HepG2 (cell line): Measurements from ENCODE around the gene SRBD1. TPM values are rescaled to one million over a fixed set of nuclear protein-coding genes. Genes with fewer than 3 reads are reported as not detected.

ENCODE experiments used
- ATAC-seq: fragments of 200-7000 bp; cut with Tn5 transposase; 3 replicates; pipeline ENCODE4 v1.9.1; 2020; ENCODE audit warnings: mild to moderate bottlenecking, moderate library complexity
- BruUV-seq: library from RNA; stranded (reverse); fragments of 400-500 nt; replicated peaks from 2 replicates; lab custom pipeline; 2021; lab: Mats Ljungman, UMichigan
- CTCF ChIA-PET: fragments of 300-600 bp; formaldehyde crosslinking; extraction: SDS; loops from one replicate; lab custom pipeline; 2021; ENCODE audit warnings: low total read pairs, inconsistent platforms, low intra/inter-chr PET ratio; lab: Yijun Ruan, JAX
- POLR2A ChIA-PET: fragments of 350-600 bp; sonication (Branson Sonifier 250); formaldehyde crosslinking; loops from one replicate; lab custom pipeline; 2020; ENCODE audit warnings: antibody characterized with exemption, inconsistent platforms; lab: Yijun Ruan, JAX
- DNase-seq: peaks from one replicate; pipeline ENCODE4 v3.0.0-alpha.2; 2015; ENCODE audit warnings: low spot score
- FAIRE-seq: peaks from 3 replicates; lab custom pipeline; 2011; peaks lifted over from hg19 to GRCh38; lab: Jason Lieb, UNC
- H2AFZ ChIP-seq: one replicate; pipeline ENCODE4 v1.6.1; 2011; ENCODE audit warnings: low read length, inconsistent platforms
- H3K27ac ChIP-seq: fragments of 300-600 bp; 3 replicates; pipeline ENCODE4 v1.8.0; 2011; ENCODE audit warnings: mixed run types, mild to moderate bottlenecking, mixed read lengths, low read length, inconsistent platforms; ENCODE audit not compliant: insufficient read depth; ENCODE audit errors: extremely low read length
- H3K27me3 ChIP-seq, 2 experiments: fragments of 200-600 bp in 1 of 2; 2 replicates in 1 of 2; 3 replicates in 1 of 2; pipeline versions ENCODE4 v1.6.0 to v1.8.0; 2011; ENCODE audit warnings: low read length in 2 of 2, mild to moderate bottlenecking in 2 of 2, moderate library complexity in 2 of 2, inconsistent platforms in 1 of 2; ENCODE audit not compliant: insufficient read depth in 2 of 2, control insufficient read depth in 1 of 2
- H3K36me3 ChIP-seq, 2 experiments: fragments of 200-600 bp in 1 of 2; replicated peaks in 1 of 2; 2 replicates in 1 of 2; 3 replicates in 1 of 2; pipeline versions ENCODE4 v1.5.1 to v1.8.0; 2011; ENCODE audit warnings: low read length in 2 of 2, inconsistent platforms in 1 of 2; ENCODE audit not compliant: insufficient read depth in 2 of 2, control insufficient read depth in 1 of 2
- H3K4me1 ChIP-seq: 2 replicates; pipeline ENCODE4 v1.5.1; 2012; ENCODE audit warnings: low read length, inconsistent platforms; ENCODE audit not compliant: insufficient read depth
- H3K4me2 ChIP-seq: 2 replicates; pipeline ENCODE4 v1.6.0; 2011; ENCODE audit warnings: low read depth, low read length, inconsistent platforms
- H3K4me3 ChIP-seq, 3 experiments: fragments of 200-600 bp in 1 of 3; sonication (generic), shearing (Covaris generic) in 1 of 3; replicated peaks in 1 of 3; 2 replicates each; pipeline ENCODE4 v1.5.1; 2011 to 2016; ENCODE audit warnings: low read length in 3 of 3, inconsistent platforms in 2 of 3, low read depth in 2 of 3, mild to moderate bottlenecking in 2 of 3, control low read depth in 1 of 3, mixed read lengths in 1 of 3; ENCODE audit not compliant: insufficient read depth in 1 of 3
- H3K79me2 ChIP-seq: one replicate; pipeline ENCODE4 v1.6.1; 2011; ENCODE audit warnings: low read length, inconsistent platforms; ENCODE audit not compliant: insufficient read depth
- H3K9ac ChIP-seq: 2 replicates; pipeline ENCODE4 v1.6.0; 2011; ENCODE audit warnings: mild to moderate bottlenecking, low read depth, low read length, inconsistent platforms; ENCODE audit not compliant: insufficient read depth
- H3K9me3 ChIP-seq: 2 replicates; pipeline ENCODE4 v1.5.1; 2012; ENCODE audit warnings: mild to moderate bottlenecking, low read length
- H4K20me1 ChIP-seq: 2 replicates; pipeline ENCODE4 v1.6.0; 2011; ENCODE audit warnings: inconsistent platforms, mild to moderate bottlenecking, low read length, moderate library complexity; ENCODE audit not compliant: insufficient read depth
- HNF4G ChIP-seq, 2 experiments: sonication (generic) in 1 of 2; formaldehyde crosslinking in 1 of 2; IDR thresholded peaks; 2 replicates each; pipeline versions ENCODE4 v1.4.0 to v1.6.1; 2011 to 2020; ENCODE audit warnings: borderline replicate concordance in 2 of 2, low read depth in 2 of 2, mild to moderate bottlenecking in 2 of 2, low read length in 1 of 2, missing genetic modification reagents in 1 of 2, moderate library complexity in 1 of 2
- ISL2 ChIP-seq: sonication (generic); formaldehyde crosslinking; IDR thresholded peaks from 2 replicates; pipeline ENCODE4 v1.5.0; 2020; ENCODE audit warnings: missing genetic modification reagents
- MBNL3 ChIP-seq: fragments of 250-450 bp; sonication (Bioruptor Pico); conservative IDR thresholded peaks from 2 replicates; pipeline ENCODE4 v1.8.0; 2022; ENCODE audit warnings: mild to moderate bottlenecking, inconsistent platforms
- MYNN ChIP-seq: sonication (generic); formaldehyde crosslinking; IDR thresholded peaks from 2 replicates; pipeline ENCODE4 v1.4.0; 2020; ENCODE audit warnings: mild to moderate bottlenecking, low read depth, missing genetic modification reagents
- NFRKB ChIP-seq: fragments of 450-650 bp; IDR thresholded peaks from 2 replicates; pipeline ENCODE4 v1.6.1; 2017
- NR2C2 ChIP-seq: sonication (generic); formaldehyde crosslinking; IDR thresholded peaks from 2 replicates; pipeline ENCODE4 v1.4.0; 2020; ENCODE audit warnings: missing genetic modification reagents, mild to moderate bottlenecking, moderate library complexity, borderline replicate concordance
- SP1 ChIP-seq, 2 experiments: fragments of 450-650 bp in 1 of 2; sonication (generic) in 1 of 2; formaldehyde crosslinking in 1 of 2; IDR thresholded peaks; 2 replicates each; pipeline versions ENCODE4 v1.4.0 to v1.6.1; 2016 to 2020; ENCODE audit warnings: missing genetic modification reagents in 1 of 2
- THAP7 ChIP-seq: sonication (generic); formaldehyde crosslinking; IDR thresholded peaks from 2 replicates; pipeline ENCODE4 v1.8.1; 2023; ENCODE audit warnings: mild to moderate bottlenecking, missing genetic modification reagents
- ZNF33B ChIP-seq: sonication (generic); formaldehyde crosslinking; IDR thresholded peaks from 2 replicates; pipeline ENCODE4 v1.5.1; 2020; ENCODE audit warnings: mild to moderate bottlenecking, missing genetic modification reagents
- ZNF414 ChIP-seq: sonication (generic); formaldehyde crosslinking; IDR thresholded peaks from 2 replicates; pipeline ENCODE4 v1.5.0; 2020; ENCODE audit warnings: missing genetic modification reagents
- ZNF44 ChIP-seq: sonication (generic); formaldehyde crosslinking; IDR thresholded peaks from 2 replicates; pipeline ENCODE4 v1.5.1; 2020; ENCODE audit warnings: mild to moderate bottlenecking, missing genetic modification reagents
- ZNF777 ChIP-seq: sonication (generic); formaldehyde crosslinking; IDR thresholded peaks from 2 replicates; pipeline ENCODE4 v1.4.0; 2020; ENCODE audit warnings: missing genetic modification reagents
- WGBS: methylation state at CpG from one replicate; pipeline ENCODE4 v1.1.6; 2017; ENCODE audit warnings: low lambda C conversion rate; 5-methylcytosine and 5-hydroxymethylcytosine counted together
- in situ Hi-C: cut with HindIII; loops from 2 replicates; pipeline ENCODE4 v1.10.0; 2017; ENCODE audit warnings: low pct_unique_long_range_greater_than_20kb; ENCODE audit not compliant: extremely low pct_ligation_motif_present
- intact Hi-C: fragments of 100-400 bp; cut with micrococcal nuclease; formaldehyde crosslinking; loops from one replicate; pipeline ENCODE4 v1.10.0; 2022; ENCODE audit not compliant: unreplicated experiment
- polyA plus RNA-seq, 8 experiments: library from polyadenylated mRNA; depleted of rRNA in 3 of 8; stranded (reverse) in 7 of 8; unstranded in 1 of 8; fragments of >200 nt; fragmentation: Illumina TruSeq in 4 of 8; extraction: Trizol in 4 of 8; gene quantifications; 2 replicates each; pipeline versions ENCODE4 v1.2.1 to v1.2.3, GENCODE V29; 2011 to 2016; ENCODE audit warnings: low read depth in 4 of 8, missing spikeins in 1 of 8, mixed read lengths in 1 of 8; ENCODE audit not compliant: insufficient read depth in 1 of 8
- total RNA-seq, 5 experiments: library from RNA; depleted of rRNA; stranded (reverse); fragments of >200 nt; fragmentation: Illumina TruSeq; extraction: Trizol; gene quantifications; 2 replicates each; pipeline ENCODE4 v1.2.3, GENCODE V29; 2016; ENCODE audit warnings: low read depth in 1 of 5
- TF ChIP-seq, protein P1 (sequence below): sonication (generic); formaldehyde crosslinking; IDR thresholded peaks from 2 replicates; pipeline ENCODE4 v1.4.0; 2020; ENCODE audit warnings: mild to moderate bottlenecking, low read depth, missing genetic modification reagents

SRBD1 gene
- total and polyA plus RNA-seq, 2 of the 13 experiments (the other 11 are each of a cell fraction or from before 2014, with no cell fraction given), result 3.2 to 23.9 TPM

GRCh38 chr2:45533771-45534170 lies 77.3 kb downstream of the SRBD1 start:
- H3K79me2 ChIP-seq, result no peaks in the 10 kb centered on the region
- no peaks in the 10 kb centered on the region for H3K4me1 ChIP-seq
- in situ Hi-C loops (no loop called here), intact Hi-C loops (no loop called here)
- FAIRE-seq (no peak), ATAC-seq (no peak), DNase-seq (no peak)
- 85% methylated on average over 1 of the region's 1 CpG for WGBS
- H3K9me3 ChIP-seq, result no peaks in the 10 kb centered on the region
- CTCF ChIA-PET, result no interaction called here
- POLR2A ChIA-PET, result no interaction called here
- no peak overlapping the region for H3K4me2 ChIP-seq
- H3K9ac ChIP-seq, result no peak overlapping the region
- BruUV-seq, result no TSS peak
- TF ChIP-seq NR2C2 (CRISPR knock-in tag), result no peak
- no peak for TF ChIP-seq THAP7 (CRISPR knock-in tag)
- TF ChIP-seq ISL2 (CRISPR knock-in tag), result no peak
- no peak for TF ChIP-seq HNF4G (IDR thresholded peaks at IDR 0.05; ENCODE audit: borderline replicate concordance, low read depth, low read length)
- no peak for TF ChIP-seq HNF4G (CRISPR knock-in tag; IDR thresholded peaks at IDR 0.05; ENCODE audit: borderline replicate concordance, low read depth)
- TF ChIP-seq, protein P1, sequence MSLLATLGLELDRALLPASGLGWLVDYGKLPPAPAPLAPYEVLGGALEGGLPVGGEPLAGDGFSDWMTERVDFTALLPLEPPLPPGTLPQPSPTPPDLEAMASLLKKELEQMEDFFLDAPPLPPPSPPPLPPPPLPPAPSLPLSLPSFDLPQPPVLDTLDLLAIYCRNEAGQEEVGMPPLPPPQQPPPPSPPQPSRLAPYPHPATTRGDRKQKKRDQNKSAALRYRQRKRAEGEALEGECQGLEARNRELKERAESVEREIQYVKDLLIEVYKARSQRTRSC (CRISPR knock-in tag), result no peak
- no peak for TF ChIP-seq ZNF414
- TF ChIP-seq ZNF33B (CRISPR knock-in tag), result no peak
- TF ChIP-seq SP1 (IDR thresholded peaks at IDR 0.05), result no peak
- no peak for TF ChIP-seq SP1 (CRISPR knock-in tag; IDR thresholded peaks at IDR 0.05)
- no peak for TF ChIP-seq NFRKB
- no peak for TF ChIP-seq MBNL3
- no peak for TF ChIP-seq ZNF44 (CRISPR knock-in tag)
- no peak for TF ChIP-seq MYNN
- no peak for TF ChIP-seq ZNF777 (CRISPR knock-in tag)
- no peak overlapping the region for H2AFZ ChIP-seq
- H3K36me3 ChIP-seq, result peaks cover 1 to 3% of the 10 kb centered on the region in 2 experiments; a peak in 2 of 5 replicates
- no peak overlapping the region for H3K27ac ChIP-seq
- no peaks in the 10 kb centered on the region for H4K20me1 ChIP-seq
- no peak overlapping the region for H3K4me3 ChIP-seq
- H3K27me3 ChIP-seq, result no peaks in the 10 kb centered on the region
